HEK293T (cell line): Measurements from ENCODE around the gene PPP3R1.

ENCODE experiments used
- CTCF ChIA-PET: fragments of 350-600 bp; formaldehyde crosslinking; extraction: SDS; loops from one replicate; lab custom pipeline; 2021; ENCODE audit warnings: antibody characterized with exemption, inconsistent platforms; lab: Yijun Ruan, JAX
- POLR2A ChIA-PET: fragments of 350-600 bp; formaldehyde crosslinking; extraction: SDS; loops from one replicate; lab custom pipeline; 2020; ENCODE audit warnings: antibody characterized with exemption, inconsistent platforms; lab: Yijun Ruan, JAX
- DNase-seq: peaks from one replicate; pipeline ENCODE4 v3.0.0; 2012; ENCODE audit warnings: mixed read lengths; ENCODE audit errors: extremely low spot score
- ARNT ChIP-seq: fragments of 450-650 bp; IDR thresholded peaks from 2 replicates; pipeline ENCODE4 v1.6.1; 2017; ENCODE audit warnings: mild to moderate bottlenecking
- BHLHE40 ChIP-seq: fragments of 450-650 bp; IDR thresholded peaks from 2 replicates; pipeline ENCODE4 v1.6.1; 2016; ENCODE audit warnings: mild to moderate bottlenecking, moderate library complexity, borderline replicate concordance
- CTBP1 ChIP-seq: fragments of 450-650 bp; IDR thresholded peaks from 2 replicates; pipeline ENCODE4 v1.6.1; 2016; ENCODE audit warnings: borderline replicate concordance
- ELF4 ChIP-seq: fragments of 450-650 bp; IDR thresholded peaks from 2 replicates; pipeline ENCODE4 v1.6.1; 2017; ENCODE audit warnings: antibody characterized with exemption
- FOXA1 ChIP-seq: fragments of 450-650 bp; IDR thresholded peaks from 2 replicates; pipeline ENCODE4 v1.6.1; 2016; ENCODE audit warnings: mild to moderate bottlenecking
- FOXK2 ChIP-seq: fragments of 450-650 bp; IDR thresholded peaks from 2 replicates; pipeline ENCODE4 v1.6.1; 2016; ENCODE audit warnings: mild to moderate bottlenecking
- FOXM1 ChIP-seq: fragments of 450-650 bp; IDR thresholded peaks from 2 replicates; pipeline ENCODE4 v1.6.1; 2017; ENCODE audit warnings: mild to moderate bottlenecking, borderline replicate concordance
- HDGF ChIP-seq: fragments of 450-650 bp; IDR thresholded peaks from 2 replicates; pipeline ENCODE4 v1.6.1; 2017; ENCODE audit warnings: antibody characterized with exemption, borderline replicate concordance
- L3MBTL2 ChIP-seq: fragments of 450-650 bp; conservative IDR thresholded peaks from 2 replicates; pipeline ENCODE4 v1.6.1; 2016; ENCODE audit warnings: mild to moderate bottlenecking
- LEF1 ChIP-seq: fragments of 450-650 bp; IDR thresholded peaks from 2 replicates; pipeline ENCODE4 v1.6.1; 2017; ENCODE audit warnings: mild to moderate bottlenecking, borderline replicate concordance
- NFRKB ChIP-seq: fragments of 450-650 bp; IDR thresholded peaks from 2 replicates; pipeline ENCODE4 v1.6.1; 2016; ENCODE audit warnings: mild to moderate bottlenecking, moderate library complexity
- SP1 ChIP-seq: fragments of 450-650 bp; IDR thresholded peaks from 2 replicates; pipeline ENCODE4 v1.6.1; 2017
- SUZ12 ChIP-seq: fragments of 450-650 bp; IDR thresholded peaks from 2 replicates; pipeline ENCODE4 v1.6.1; 2016; ENCODE audit warnings: mild to moderate bottlenecking
- TARDBP ChIP-seq: fragments of 450-650 bp; IDR thresholded peaks from 2 replicates; pipeline ENCODE4 v1.6.1; 2016
- ZNF384 ChIP-seq: fragments of 450-650 bp; IDR thresholded peaks from 2 replicates; pipeline ENCODE4 v1.6.1; 2016
- TF ChIP-seq, protein P1 (sequence below): fragments of 450-650 bp; IDR thresholded peaks from 2 replicates; pipeline ENCODE4 v1.6.1; 2016

Gene PPP3R1

DNA sequence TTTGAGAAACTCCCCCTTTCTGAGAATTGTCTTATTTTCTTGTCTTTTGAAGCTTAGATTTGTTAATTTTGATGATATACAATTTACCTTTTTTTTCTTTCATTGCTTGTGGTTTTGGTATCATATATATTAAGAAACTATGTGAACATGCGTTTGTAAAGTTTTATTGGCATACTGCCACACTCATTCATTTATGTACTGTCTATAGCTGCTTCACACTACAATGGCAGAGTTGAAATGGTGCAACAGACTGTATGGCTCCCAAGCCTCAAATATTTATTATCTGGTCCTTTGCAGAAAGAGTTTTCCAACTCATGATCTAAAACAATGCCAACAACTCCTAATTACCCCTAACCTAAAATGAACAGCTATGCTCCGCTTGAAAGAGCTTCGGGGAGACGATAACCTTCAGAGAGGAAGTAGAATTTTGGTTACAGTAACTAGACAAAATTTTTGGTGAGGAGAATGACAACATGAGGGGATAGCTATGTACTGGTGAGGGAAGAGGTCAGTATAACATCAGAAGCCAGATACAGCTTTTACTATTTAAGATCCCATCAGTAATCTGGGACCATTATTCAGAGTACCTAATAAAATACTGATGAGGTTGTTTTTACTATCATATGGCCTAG is 16.1 kb downstream of the PPP3R1 start:
- TF ChIP-seq FOXK2 (no peak), BHLHE40 (no peak), LEF1 (no peak), SP1 (no peak), HDGF (no peak), ELF4 (no peak), CTBP1 (no peak), ARNT (no peak), FOXA1 (no peak), TARDBP (no peak), L3MBTL2 (no peak), FOXM1 (no peak), NFRKB (no peak), ZNF384 (no peak), SUZ12 (no peak)
- TF ChIP-seq, protein P1, sequence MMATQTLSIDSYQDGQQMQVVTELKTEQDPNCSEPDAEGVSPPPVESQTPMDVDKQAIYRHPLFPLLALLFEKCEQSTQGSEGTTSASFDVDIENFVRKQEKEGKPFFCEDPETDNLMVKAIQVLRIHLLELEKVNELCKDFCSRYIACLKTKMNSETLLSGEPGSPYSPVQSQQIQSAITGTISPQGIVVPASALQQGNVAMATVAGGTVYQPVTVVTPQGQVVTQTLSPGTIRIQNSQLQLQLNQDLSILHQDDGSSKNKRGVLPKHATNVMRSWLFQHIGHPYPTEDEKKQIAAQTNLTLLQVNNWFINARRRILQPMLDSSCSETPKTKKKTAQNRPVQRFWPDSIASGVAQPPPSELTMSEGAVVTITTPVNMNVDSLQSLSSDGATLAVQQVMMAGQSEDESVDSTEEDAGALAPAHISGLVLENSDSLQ: no peak
- no peak for DNase-seq
- ChIA-PET CTCF (interaction anchor here (1.2 kb wide), 1 partner anchor 11 kb away, joined by 4 read pairs; no protein-coding TSS in a partner anchor), POLR2A (interaction anchor here (0.9 to 1.0 kb wide), 2 partner anchors 16 to 79 kb away, joined by 3 to 5 read pairs; partner anchors contain the start of genes PNO1 and PPP3R1)

GRCh38 chr2:68235090-68235489 is 17.2 kb downstream of the PPP3R1 start:
- ChIA-PET POLR2A (no interaction called here), CTCF (no interaction called here)
- TF ChIP-seq, protein P1: peak; percentile 26; the same call in 1 of the 2 replicates
- no peak for TF ChIP-seq SUZ12
- DNase-seq: no peak

DNA sequence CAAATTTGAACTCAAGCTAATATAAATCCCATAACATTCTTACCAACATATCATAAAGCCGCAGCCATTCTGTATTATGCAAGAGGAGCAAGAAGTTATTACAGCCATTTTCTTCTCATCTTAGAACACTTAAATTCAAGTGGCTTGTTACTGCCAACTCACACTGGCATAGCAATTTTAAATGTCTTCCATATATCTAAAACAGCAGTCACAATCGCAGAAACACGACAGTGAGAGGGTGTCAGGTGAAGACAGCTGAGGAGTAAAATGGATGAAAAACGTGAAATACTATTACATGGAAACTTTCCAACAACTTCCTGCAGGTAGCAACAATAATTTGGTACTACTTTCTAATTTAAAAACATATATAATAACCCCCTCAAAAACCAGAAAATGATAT is 17.9 kb downstream of the PPP3R1 start:
- no peak for DNase-seq
- TF ChIP-seq, protein P1: no peak
- no peak for TF ChIP-seq BHLHE40
- TF ChIP-seq FOXA1: no peak
- TF ChIP-seq NFRKB: no peak
- no peak for TF ChIP-seq TARDBP
- TF ChIP-seq ZNF384: no peak
- TF ChIP-seq ELF4: no peak
- POLR2A ChIA-PET: no interaction called here
- CTCF ChIA-PET: interaction anchor here (0.7 kb wide), 1 partner anchor 112 kb away, joined by 7 read pairs; no protein-coding TSS in a partner anchor

- no peak for TF ChIP-seq TARDBP
- TF ChIP-seq HDGF: no peak
- TF ChIP-seq FOXK2: no peak
- TF ChIP-seq ZNF384: peak; percentile 53
- TF ChIP-seq FOXA1: no peak
- TF ChIP-seq ELF4: no peak
- TF ChIP-seq, protein P1: no peak
- CTCF ChIA-PET: interaction anchor here (1.0 kb wide), 1 partner anchor 52 kb away, joined by 4 read pairs; no protein-coding TSS in a partner anchor
- POLR2A ChIA-PET: no interaction called here
- no peak for DNase-seq
Observed at GRCh38 chr2:68231061-68231372, 21.3 kb downstream of the PPP3R1 start.

GRCh38 chr2:68230241-68231060 is 21.9 kb downstream of the PPP3R1 start:
- CTCF ChIA-PET: interaction anchor here (1.0 kb wide), 1 partner anchor 52 kb away, joined by 4 read pairs; no protein-coding TSS in a partner anchor

More at GRCh38 chr2:68230241-68231060, 21.9 kb downstream of the PPP3R1 start:
- TF ChIP-seq SP1: no peak
- no peak for TF ChIP-seq ARNT
- TF ChIP-seq ELF4: no peak
- no peak for TF ChIP-seq LEF1
- no peak for TF ChIP-seq FOXM1
- no peak for TF ChIP-seq SUZ12
- TF ChIP-seq BHLHE40: no peak
- TF ChIP-seq NFRKB: no peak
- TF ChIP-seq CTBP1: no peak
- TF ChIP-seq TARDBP: no peak
- TF ChIP-seq ZNF384: no peak
- TF ChIP-seq HDGF: no peak
- TF ChIP-seq L3MBTL2: no peak
- TF ChIP-seq, protein P1: no peak
- no peak for TF ChIP-seq FOXK2
- no peak for TF ChIP-seq FOXA1
- no peak for DNase-seq
- POLR2A ChIA-PET: no interaction called here
